Ramos (cell line): ENCODE results near the gene GTF2A1L.

Experiments
- in situ Hi-C: fragments of 300-500 bp; cut with MboI; formaldehyde crosslinking; loops from one replicate; pipeline ENCODE4 v1.14.3; 2022; ENCODE audit warnings: low sequenced_read_pairs; ENCODE audit not compliant: unreplicated experiment

Gene GTF2A1L

DNA sequence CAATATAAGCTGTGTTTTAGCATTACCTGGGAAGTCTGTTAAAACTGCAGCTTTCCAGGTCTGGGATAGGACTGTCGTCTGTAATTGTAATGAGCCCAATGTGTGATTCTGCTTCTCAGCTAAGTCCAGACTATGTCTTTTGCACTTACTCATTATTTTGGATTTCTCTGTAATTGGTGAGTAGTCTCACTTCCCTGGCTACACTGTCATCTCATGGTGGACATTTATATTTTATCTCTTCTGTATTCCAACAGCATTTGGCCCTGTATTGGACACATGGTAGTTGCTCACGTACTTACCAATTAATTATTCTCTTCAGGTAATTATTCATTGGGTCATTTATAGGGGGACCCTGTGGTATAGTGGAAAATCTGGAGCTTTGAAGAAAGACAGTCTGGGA, 109.9 kb downstream of the GTF2A1L start:
- in situ Hi-C loops, result no loop called here

DNA sequence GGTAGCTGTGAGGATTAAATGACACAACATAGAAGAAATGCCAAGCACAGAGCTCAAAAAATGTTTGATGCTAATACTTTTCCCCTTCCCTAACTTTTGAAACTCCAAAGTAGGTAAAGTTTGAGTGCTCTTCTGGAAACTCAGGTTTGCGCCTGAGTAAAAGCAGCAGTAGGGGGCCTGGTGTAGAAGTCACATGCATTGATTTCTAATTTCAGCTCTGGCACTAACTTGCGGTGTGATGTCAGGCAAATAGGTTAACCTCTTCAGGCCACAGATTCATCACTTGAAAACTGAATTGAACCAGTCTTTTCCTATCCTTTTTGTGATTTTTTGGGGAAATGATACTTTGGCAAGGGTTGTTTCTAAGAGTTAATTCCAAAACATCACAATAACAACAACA, 110.6 kb downstream of the GTF2A1L start:
- in situ Hi-C loops, result no loop called here

DNA sequence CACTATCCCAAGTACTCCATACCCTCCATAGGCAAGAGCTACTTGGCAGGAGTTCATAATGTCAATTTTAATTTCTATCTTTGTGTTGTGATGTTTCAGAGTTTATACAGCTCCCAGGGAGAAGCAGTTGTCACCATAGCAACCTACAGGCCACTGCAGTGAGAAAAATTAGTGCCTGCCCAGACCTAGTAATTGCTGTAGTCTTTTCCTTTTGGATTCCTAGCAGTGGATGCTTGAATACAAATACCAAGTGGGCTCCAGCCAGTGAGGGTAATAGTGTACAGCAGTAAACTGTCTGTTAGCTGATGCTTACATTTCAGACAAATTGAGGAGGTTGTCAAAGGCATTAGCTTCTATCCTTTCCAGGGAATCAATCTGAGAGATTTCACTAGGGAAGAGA, 111.2 kb downstream of the GTF2A1L start:
- in situ Hi-C loops, result no loop called here
